Fibroblast of lung (primary cell): ENCODE data around the gene PCDHA2. TPM values are rescaled to one million over a fixed set of nuclear protein-coding genes. Genes with fewer than 3 reads are reported as not detected.
A peak's percentile ranks its signal among the peaks of the same experiment; 100 is the strongest.
"Not testable (repeated sequence)": the region's sequence is repeated elsewhere in the genome, so short reads cannot be mapped to it uniquely, and the experiment has no call there.

ENCODE experiments used
- DNase-seq, 2 donors: peaks; one replicate each; pipeline versions ENCODE4 v3.0.0 to v3.0.0-alpha.2; 2010; ENCODE audit warnings: low read depth in 2 of 2
- H2AFZ ChIP-seq: 2 replicates; pipeline ENCODE4 v1.5.1; 2012; ENCODE audit warnings: low read length, control low read depth, inconsistent platforms
- H3K27ac ChIP-seq: 2 replicates; pipeline ENCODE4 v1.5.1; 2011; ENCODE audit warnings: low read length, control low read depth; ENCODE audit not compliant: insufficient read depth
- H3K27me3 ChIP-seq: 2 replicates; pipeline ENCODE4 v1.5.1; 2011; ENCODE audit warnings: mild to moderate bottlenecking, low read length; ENCODE audit not compliant: control insufficient read depth, insufficient read depth
- H3K36me3 ChIP-seq: 2 replicates; pipeline ENCODE4 v1.5.1; 2011; ENCODE audit warnings: low read length; ENCODE audit not compliant: control insufficient read depth, insufficient read depth
- H3K4me1 ChIP-seq: 2 replicates; pipeline ENCODE4 v1.5.1; 2011; ENCODE audit warnings: low read length; ENCODE audit not compliant: control insufficient read depth, insufficient read depth; ENCODE audit errors: extremely low read depth
- H3K4me2 ChIP-seq: 2 replicates; pipeline ENCODE4 v1.5.1; 2011; ENCODE audit warnings: low read length, control low read depth; ENCODE audit not compliant: insufficient read depth; ENCODE audit errors: extremely low read depth
- H3K4me3 ChIP-seq, 4 experiments: fragments of 200-600 bp in 1 of 4; sonication (generic) in 1 of 4; replicated peaks in 1 of 4; 2 replicates each; pipeline ENCODE4 v1.5.1; 2011 to 2016; ENCODE audit warnings: low read length in 4 of 4, low read depth in 3 of 4, mild to moderate bottlenecking in 3 of 4, control low read depth in 2 of 4, inconsistent platforms in 1 of 4, mixed read lengths in 1 of 4; ENCODE audit not compliant: insufficient read depth in 1 of 4; ENCODE audit errors: control extremely low read depth in 1 of 4
- H3K79me2 ChIP-seq: 2 replicates; pipeline ENCODE4 v1.5.1; 2012; ENCODE audit warnings: mild to moderate bottlenecking, low read length, inconsistent platforms; ENCODE audit not compliant: control insufficient read depth, insufficient read depth
- H3K9ac ChIP-seq: 2 replicates; pipeline ENCODE4 v1.5.1; 2011; ENCODE audit warnings: mild to moderate bottlenecking, low read length, control low read depth; ENCODE audit not compliant: insufficient read depth
- H3K9me3 ChIP-seq: 2 replicates; pipeline ENCODE4 v1.5.1; 2012; ENCODE audit warnings: low read depth, low read length; ENCODE audit not compliant: control insufficient read depth, insufficient read depth
- H4K20me1 ChIP-seq: 2 replicates; pipeline ENCODE4 v1.5.1; 2011; ENCODE audit warnings: low read length; ENCODE audit not compliant: control insufficient read depth, insufficient read depth; ENCODE audit errors: extremely low read depth
- EZH2 ChIP-seq: IDR thresholded peaks from 2 replicates; pipeline ENCODE4 v1.5.1; 2012; ENCODE audit warnings: low read length, control low read depth, mild to moderate bottlenecking; ENCODE audit errors: missing control alignments
- polyA plus RNA-seq, 2 donors: library from polyadenylated mRNA; depleted of rRNA in 1 of 2; stranded (reverse) in 1 of 2; unstranded in 1 of 2; fragments of >200 nt; gene quantifications; 2 replicates each; pipeline ENCODE4 v1.2.1, GENCODE V29; 2011 to 2012; ENCODE audit warnings: missing spikeins in 1 of 2
- total RNA-seq: library from RNA; depleted of rRNA; stranded (reverse); fragments of >200 nt; gene quantifications from 2 replicates; pipeline ENCODE4 v1.2.1, GENCODE V29; 2014
- TF ChIP-seq, protein P1 (sequence below), 2 donors: IDR thresholded peaks in 1 of 2; conservative IDR thresholded peaks in 1 of 2; 1 replicate in 1 of 2; 2 replicates in 1 of 2; pipeline ENCODE4 v1.5.1; 2011 to 2012; ENCODE audit warnings: low read length in 2 of 2, control low read depth in 1 of 2, inconsistent platforms in 1 of 2, low read depth in 1 of 2, mild to moderate bottlenecking in 1 of 2

The PCDHA2 gene
- total and polyA plus RNA-seq, 2 donors (not counting 1 experiment from before 2014, with no cell fraction given), result 0.10 to 0.33 TPM

DNA sequence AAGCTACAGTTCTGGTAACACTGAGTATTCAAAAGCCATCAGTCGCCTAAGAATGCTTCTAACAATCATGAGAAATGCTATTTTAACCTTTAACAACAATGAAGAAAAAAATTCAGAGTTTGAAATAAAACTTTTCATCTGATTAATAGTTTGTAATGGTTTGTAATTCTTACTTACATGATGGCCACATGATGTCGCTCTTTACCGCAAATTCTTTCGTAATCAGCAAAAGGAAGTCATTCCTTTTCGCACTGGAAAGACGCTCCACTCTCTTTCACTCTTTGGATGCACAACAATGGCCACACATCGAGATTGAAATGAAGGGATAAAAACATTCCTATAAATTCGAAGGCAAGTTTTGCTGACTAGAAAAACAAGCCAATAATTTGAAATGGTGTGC is 39.3 kb downstream of the PCDHA2 start, which contains the start of gene PCDHA7:
TSS of gene PCDHA7 (plus strand) at position 277 of the 400 bp plus-strand sequence. CDS start at position 392, 115 bp downstream.
- Histone ChIP-seq H2AFZ (peak within 1 kb of the TSS; percentile 29), H3K4me1 (no peaks in the 10 kb centered on the region), H3K27ac (no peak within 1 kb of the TSS), H4K20me1 (no peaks in the 10 kb centered on the region), H3K4me2 (no peak within 1 kb of the TSS), H3K79me2 (no peaks in the 10 kb centered on the region), H3K36me3 (no peaks in the 10 kb centered on the region), H3K9ac (no peak within 1 kb of the TSS), H3K9me3 (no peaks in the 10 kb centered on the region), H3K4me3 (peak within 1 kb of the TSS in 2 of 4 experiments; percentile 16 to 43), H3K27me3 (no peaks in the 10 kb centered on the region)
- peak; percentile 14 to 32 for DNase-seq
- TF ChIP-seq, protein P1, sequence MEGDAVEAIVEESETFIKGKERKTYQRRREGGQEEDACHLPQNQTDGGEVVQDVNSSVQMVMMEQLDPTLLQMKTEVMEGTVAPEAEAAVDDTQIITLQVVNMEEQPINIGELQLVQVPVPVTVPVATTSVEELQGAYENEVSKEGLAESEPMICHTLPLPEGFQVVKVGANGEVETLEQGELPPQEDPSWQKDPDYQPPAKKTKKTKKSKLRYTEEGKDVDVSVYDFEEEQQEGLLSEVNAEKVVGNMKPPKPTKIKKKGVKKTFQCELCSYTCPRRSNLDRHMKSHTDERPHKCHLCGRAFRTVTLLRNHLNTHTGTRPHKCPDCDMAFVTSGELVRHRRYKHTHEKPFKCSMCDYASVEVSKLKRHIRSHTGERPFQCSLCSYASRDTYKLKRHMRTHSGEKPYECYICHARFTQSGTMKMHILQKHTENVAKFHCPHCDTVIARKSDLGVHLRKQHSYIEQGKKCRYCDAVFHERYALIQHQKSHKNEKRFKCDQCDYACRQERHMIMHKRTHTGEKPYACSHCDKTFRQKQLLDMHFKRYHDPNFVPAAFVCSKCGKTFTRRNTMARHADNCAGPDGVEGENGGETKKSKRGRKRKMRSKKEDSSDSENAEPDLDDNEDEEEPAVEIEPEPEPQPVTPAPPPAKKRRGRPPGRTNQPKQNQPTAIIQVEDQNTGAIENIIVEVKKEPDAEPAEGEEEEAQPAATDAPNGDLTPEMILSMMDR (conservative IDR thresholded peaks at IDR 0.05 in 1 of 2, IDR thresholded peaks at IDR 0.05 in 1 of 2; ENCODE audit: low read depth in 1 of 2, low read length in 2 of 2), result peak in 1 of 2 donors; percentile 1
- no peak for TF ChIP-seq EZH2

- H3K36me3 ChIP-seq, H3K9me3 ChIP-seq, H3K27me3 ChIP-seq, DNase-seq, H3K79me2 ChIP-seq, H3K4me2 ChIP-seq, H3K4me1 ChIP-seq, H4K20me1 ChIP-seq, H3K27ac ChIP-seq, H3K9ac ChIP-seq: not testable (repeated sequence)
- H2AFZ ChIP-seq, result peak overlapping the region; percentile 29
- H3K4me3 ChIP-seq, result peak overlapping the region in 2 of 4 experiments; percentile 16 to 43
Observed at GRCh38 chr5:140834439-140835008, 39.9 kb downstream of the PCDHA2 start.

GRCh38 chr5:140835622-140836510 is 41.2 kb downstream of the PCDHA2 start:
- no peaks in the 10 kb centered on the region for H4K20me1 ChIP-seq
- H3K4me1 ChIP-seq, result no peaks in the 10 kb centered on the region
- no peaks in the 10 kb centered on the region for H3K79me2 ChIP-seq
- H3K27me3 ChIP-seq, result no peaks in the 10 kb centered on the region
- no peak overlapping the region for H3K9ac ChIP-seq
- H3K27ac ChIP-seq, result no peak overlapping the region
- no peak for DNase-seq
- H3K4me3 ChIP-seq, result no peak overlapping the region
- TF ChIP-seq EZH2, result no peak
- TF ChIP-seq, protein P1 (conservative IDR thresholded peaks at IDR 0.05 in 1 of 2, IDR thresholded peaks at IDR 0.05 in 1 of 2; ENCODE audit: low read depth in 1 of 2, low read length in 2 of 2), result no peak
- no peaks in the 10 kb centered on the region for H3K36me3 ChIP-seq
- H3K4me2 ChIP-seq, result no peak overlapping the region
- H3K9me3 ChIP-seq, result no peaks in the 10 kb centered on the region
- no peak overlapping the region for H2AFZ ChIP-seq
